ENCODE data around the gene ALG1.
"Not testable (repeated sequence)": the region's sequence is repeated elsewhere in the genome, so short reads cannot be mapped to it uniquely, and the experiment has no call there.

ALG1 gene

GRCh38 chr16:5075637-5076036 is 4.0 kb downstream of the ALG1 start:
- no peak for DNase-seq (ENCODE audit: low read depth)

- DNase-seq (ENCODE audit: low read depth) = no peak
Measured at GRCh38 chr16:5077304-5077703, 5.7 kb downstream of the ALG1 start.

GRCh38 chr16:5078626-5079025 is 7.0 kb downstream of the ALG1 start:
- DNase-seq (ENCODE audit: low read depth) = no peak

GRCh38 chr16:5080461-5080860 is 8.8 kb downstream of the ALG1 start:
- not testable (repeated sequence) for DNase-seq (ENCODE audit: low read depth)

GRCh38 chr16:5080996-5081395 is 9.4 kb downstream of the ALG1 start:
- not testable (repeated sequence) for DNase-seq (ENCODE audit: low read depth)

- DNase-seq (ENCODE audit: low read depth) = not testable (repeated sequence)
Measured at GRCh38 chr16:5083646-5084045, 12.0 kb downstream of the ALG1 start.

GRCh38 chr16:5084099-5084731 is 12.6 kb downstream of the ALG1 start:
- not testable (repeated sequence) for DNase-seq (ENCODE audit: low read depth)

GRCh38 chr16:5084802-5085201 is 13.2 kb downstream of the ALG1 start:
- peak; percentile 44 for DNase-seq (ENCODE audit: low read depth)

- DNase-seq (ENCODE audit: low read depth) = not testable (repeated sequence)
Measured at GRCh38 chr16:5085716-5086115, 14.1 kb downstream of the ALG1 start.

- DNase-seq (ENCODE audit: low read depth) = not testable (repeated sequence)
Measured at GRCh38 chr16:5088086-5088790, 16.6 kb downstream of the ALG1 start.

GRCh38 chr16:5088936-5089335 is 17.3 kb downstream of the ALG1 start:
- not testable (repeated sequence) for DNase-seq (ENCODE audit: low read depth)

- DNase-seq (ENCODE audit: low read depth) = not testable (repeated sequence)
Measured at GRCh38 chr16:5089911-5090555, 18.4 kb downstream of the ALG1 start.

GRCh38 chr16:5090592-5090991 is 18.9 kb downstream of the ALG1 start:
- DNase-seq (ENCODE audit: low read depth) = not testable (repeated sequence)

- DNase-seq (ENCODE audit: low read depth) = not testable (repeated sequence)
Measured at GRCh38 chr16:5093081-5093480, 21.4 kb downstream of the ALG1 start.

GRCh38 chr16:5093746-5094145 is 22.1 kb downstream of the ALG1 start:
- DNase-seq (ENCODE audit: low read depth) = not testable (repeated sequence)

- not testable (repeated sequence) for DNase-seq (ENCODE audit: low read depth)
Measured at GRCh38 chr16:5095145-5095830, 23.6 kb downstream of the ALG1 start.

GRCh38 chr16:5096437-5097060 is 24.9 kb downstream of the ALG1 start:
- DNase-seq (ENCODE audit: low read depth) = not testable (repeated sequence)

GRCh38 chr16:5097061-5097469 is 25.4 kb downstream of the ALG1 start:
- DNase-seq (ENCODE audit: low read depth) = peak; percentile 32

- DNase-seq (ENCODE audit: low read depth) = peak; percentile 76
Measured at GRCh38 chr16:5097470-5098220, 26.0 kb downstream of the ALG1 start, which contains the start of gene EEF2KMT. TSS of gene EEF2KMT (minus strand) at chr16:5097795. CDS start at chr16:5097739, 56 bp downstream.

GRCh38 chr16:5098221-5099159 is 26.8 kb downstream of the ALG1 start:
- peak; percentile 93 for DNase-seq (ENCODE audit: low read depth)

All from T follicular helper cell (primary cell).